OCI-LY1 (cell line): Measurements from ENCODE around the gene MTMR2.
"Not testable (repeated sequence)": the region's sequence is repeated elsewhere in the genome, so short reads cannot be mapped to it uniquely, and the experiment has no call there.

Source experiments
- H2AFZ ChIP-seq: fragments of 200-600 bp; sonication (generic), shearing (Covaris generic); 2 replicates; pipeline ENCODE4 v1.6.0; 2014; ENCODE audit warnings: antibody characterized with exemption, mild to moderate bottlenecking, low read length
- H3F3A ChIP-seq: fragments of 200-600 bp; sonication (generic), shearing (Covaris generic); 2 replicates; pipeline ENCODE4 v1.6.0; 2014; ENCODE audit warnings: mild to moderate bottlenecking, antibody characterized with exemption, low read length, moderate library complexity; ENCODE audit not compliant: insufficient read depth
- H3K27ac ChIP-seq: fragments of 200-600 bp; sonication (generic); 2 replicates; pipeline ENCODE4 v1.5.1; 2014; ENCODE audit warnings: low read length, mixed run types, mild to moderate bottlenecking, low read depth; ENCODE audit not compliant: poor library complexity, severe bottlenecking
- H3K27me3 ChIP-seq: fragments of 200-600 bp; sonication (generic); 2 replicates; pipeline ENCODE4 v1.6.0; 2014; ENCODE audit warnings: antibody characterized with exemption, mild to moderate bottlenecking, low read length, moderate library complexity; ENCODE audit not compliant: insufficient read depth
- H3K36me3 ChIP-seq: fragments of 200-600 bp; sonication (generic); 2 replicates; pipeline ENCODE4 v1.6.1; 2014; ENCODE audit warnings: mild to moderate bottlenecking, antibody characterized with exemption, low read length, moderate library complexity, mixed read lengths; ENCODE audit not compliant: insufficient read depth
- H3K4me1 ChIP-seq: fragments of 200-600 bp; sonication (generic); 2 replicates; pipeline ENCODE4 v1.5.1; 2014; ENCODE audit warnings: mild to moderate bottlenecking, low read length, moderate library complexity; ENCODE audit not compliant: insufficient read depth, severe bottlenecking
- H3K4me2 ChIP-seq: fragments of 200-600 bp; sonication (generic), shearing (Covaris generic); 2 replicates; pipeline ENCODE4 v1.6.1; 2014; ENCODE audit warnings: low read length
- H3K4me3 ChIP-seq: fragments of 200-600 bp; sonication (generic); 2 replicates; pipeline ENCODE4 v1.5.1; 2014; ENCODE audit warnings: low read length, low read depth, mild to moderate bottlenecking, mixed read lengths; ENCODE audit not compliant: poor library complexity, severe bottlenecking
- H3K79me2 ChIP-seq: fragments of 200-600 bp; shearing (Covaris generic); 2 replicates; pipeline ENCODE4 v1.6.1; 2016; ENCODE audit warnings: mixed run types, low read length, mixed read lengths; ENCODE audit not compliant: insufficient read depth
- H3K9ac ChIP-seq: fragments of 200-600 bp; sonication (generic), shearing (Covaris generic); 2 replicates; pipeline ENCODE4 v1.6.1; 2014; ENCODE audit warnings: mild to moderate bottlenecking, low read length, mixed read lengths
- H3K9me2 ChIP-seq: fragments of 200-600 bp; sonication (generic), shearing (Covaris generic); 2 replicates; pipeline ENCODE4 v1.6.1; 2014; ENCODE audit warnings: low read depth, mild to moderate bottlenecking, low read length, mixed read lengths
- H3K9me3 ChIP-seq: fragments of 200-600 bp; shearing (Covaris generic); 2 replicates; pipeline ENCODE4 v1.6.1; 2014; ENCODE audit warnings: low read length, mixed read lengths
- H4K20me1 ChIP-seq: fragments of 200-600 bp; sonication (generic), shearing (Covaris generic); 2 replicates; pipeline ENCODE4 v1.6.0; 2016; ENCODE audit warnings: mild to moderate bottlenecking, low read length; ENCODE audit not compliant: insufficient read depth
- CTCF ChIP-seq: fragments of 200-600 bp; sonication (generic), shearing (Covaris generic); IDR thresholded peaks from 2 replicates; pipeline ENCODE4 v1.5.1; 2017; ENCODE audit warnings: mild to moderate bottlenecking, antibody characterized with exemption, low read length, moderate library complexity, mixed read lengths
- EZH2 ChIP-seq: fragments of 200-600 bp; sonication (generic), shearing (Covaris generic); IDR thresholded peaks from 2 replicates; pipeline ENCODE4 v1.8.0; 2017; ENCODE audit warnings: borderline replicate concordance, mixed run types, mild to moderate bottlenecking, antibody characterized with exemption, low read length, moderate library complexity, mixed read lengths

The MTMR2 gene

GRCh38 chr11:95863486-95864140 lies 60.3 kb downstream of the MTMR2 start:
- Histone ChIP-seq H3K79me2 (no peaks in the 10 kb centered on the region), H3K4me2 (no peak overlapping the region), H3F3A (no peaks in the 10 kb centered on the region), H3K4me1 (no peaks in the 10 kb centered on the region), H3K9me2 (no peaks in the 10 kb centered on the region), H3K4me3 (no peak overlapping the region), H3K9ac (no peak overlapping the region), H3K36me3 (no peaks in the 10 kb centered on the region), H4K20me1 (no peaks in the 10 kb centered on the region), H3K27ac (no peak overlapping the region), H3K9me3 (no peaks in the 10 kb centered on the region), H3K27me3 (no peaks in the 10 kb centered on the region), H2AFZ (no peak overlapping the region)
- no peak for TF ChIP-seq EZH2
- no peak for TF ChIP-seq CTCF

- not testable (repeated sequence) for H3K4me2 ChIP-seq, H3K9ac ChIP-seq, H3K79me2 ChIP-seq, H3K27me3 ChIP-seq, H2AFZ ChIP-seq, H3K9me2 ChIP-seq, H3K4me1 ChIP-seq, H3K36me3 ChIP-seq, H4K20me1 ChIP-seq, H3K9me3 ChIP-seq, H3F3A ChIP-seq, H3K27ac ChIP-seq, H3K4me3 ChIP-seq
Observed at GRCh38 chr11:95860024-95860423, 63.9 kb downstream of the MTMR2 start.

- H3K36me3 ChIP-seq, H3K27me3 ChIP-seq, H2AFZ ChIP-seq, H3K9me3 ChIP-seq, H3K9ac ChIP-seq, H3K4me3 ChIP-seq, H3K27ac ChIP-seq, H3K4me1 ChIP-seq, H3K79me2 ChIP-seq, H4K20me1 ChIP-seq, H3F3A ChIP-seq, H3K4me2 ChIP-seq, H3K9me2 ChIP-seq: not testable (repeated sequence)
Observed at GRCh38 chr11:95854362-95854761, 69.5 kb downstream of the MTMR2 start.

DNA sequence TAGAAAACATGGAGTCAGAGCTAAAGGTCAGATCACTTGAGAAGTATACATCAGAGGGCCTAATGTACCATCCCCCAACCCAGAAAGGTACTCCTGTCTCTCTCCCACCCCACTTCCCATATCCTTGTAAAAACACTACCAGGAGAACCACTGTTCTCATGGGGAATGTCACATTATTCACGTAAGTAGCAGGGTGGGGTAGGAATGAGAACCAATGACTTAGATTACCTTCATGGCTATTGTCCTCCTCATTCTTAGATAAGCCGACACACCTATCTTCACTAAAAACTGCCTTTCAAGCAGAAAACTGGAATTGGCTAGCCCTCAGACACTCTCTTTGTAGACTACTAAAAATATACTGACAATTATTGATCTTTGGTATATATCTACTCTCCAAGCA lies 70.0 kb downstream of the MTMR2 start:
- H3K36me3 ChIP-seq: no peaks in the 10 kb centered on the region
- no peak overlapping the region for H3K4me2 ChIP-seq
- no peaks in the 10 kb centered on the region for H4K20me1 ChIP-seq
- no peaks in the 10 kb centered on the region for H3K9me2 ChIP-seq
- H2AFZ ChIP-seq: no peak overlapping the region
- no peaks in the 10 kb centered on the region for H3K9me3 ChIP-seq
- H3F3A ChIP-seq: no peaks in the 10 kb centered on the region
- TF ChIP-seq EZH2 (no peak), CTCF (no peak)
- no peaks in the 10 kb centered on the region for H3K79me2 ChIP-seq
- no peak overlapping the region for H3K4me3 ChIP-seq
- H3K27me3 ChIP-seq: no peaks in the 10 kb centered on the region
- H3K9ac ChIP-seq: no peak overlapping the region
- H3K27ac ChIP-seq: no peak overlapping the region
- no peaks in the 10 kb centered on the region for H3K4me1 ChIP-seq
